ENCODE measurements around the gene WDR81. TPM values are rescaled to one million over a fixed set of nuclear protein-coding genes. Genes with fewer than 3 reads are reported as not detected.
A peak's percentile ranks its signal among the peaks of the same experiment; 100 is the strongest.

Gene WDR81
- total RNA-seq, 1 donor from 2014 or later, result 16.0 TPM

DNA sequence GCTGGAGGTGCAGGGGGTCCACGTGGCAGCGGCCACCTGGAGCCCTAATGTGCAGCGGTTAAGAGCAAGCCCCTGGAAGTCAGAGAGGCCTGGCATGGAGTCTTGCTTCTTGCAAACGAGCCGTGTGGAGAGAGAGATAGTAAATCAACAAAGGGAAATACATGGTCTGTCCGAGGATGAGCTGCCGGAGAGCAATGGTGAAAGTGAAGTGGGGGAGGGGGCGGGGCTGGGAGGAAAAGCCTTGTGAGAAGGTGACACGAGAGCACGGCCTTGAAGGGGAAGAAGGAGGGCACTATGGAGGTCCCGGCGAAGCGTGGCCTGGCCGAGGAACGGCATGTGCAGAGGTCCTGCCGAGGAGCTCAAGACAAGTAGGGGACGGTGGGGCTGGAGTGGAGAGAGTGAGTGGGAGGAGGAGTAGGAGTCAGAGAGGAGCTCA, 31.3 kb downstream of the WDR81 start:
- no peak for TF ChIP-seq CTCF (conservative IDR thresholded peaks at IDR 0.05)
- no peaks in the 10 kb centered on the region for H3K36me3 Mint-ChIP-seq
- H3K27me3 Mint-ChIP-seq, result no peaks in the 10 kb centered on the region
- H3K27ac Mint-ChIP-seq, result no peak overlapping the region
- peak overlapping the region; percentile 60 for H3K4me3 Mint-ChIP-seq
- H3K9me3 Mint-ChIP-seq, result no peaks in the 10 kb centered on the region
- H3K4me1 Mint-ChIP-seq (ENCODE audit: unreplicated experiment), result peaks cover 10% of the 10 kb centered on the region
- DNase-seq (ENCODE audit: extremely low spot score, unreplicated experiment), result no peak

DNA sequence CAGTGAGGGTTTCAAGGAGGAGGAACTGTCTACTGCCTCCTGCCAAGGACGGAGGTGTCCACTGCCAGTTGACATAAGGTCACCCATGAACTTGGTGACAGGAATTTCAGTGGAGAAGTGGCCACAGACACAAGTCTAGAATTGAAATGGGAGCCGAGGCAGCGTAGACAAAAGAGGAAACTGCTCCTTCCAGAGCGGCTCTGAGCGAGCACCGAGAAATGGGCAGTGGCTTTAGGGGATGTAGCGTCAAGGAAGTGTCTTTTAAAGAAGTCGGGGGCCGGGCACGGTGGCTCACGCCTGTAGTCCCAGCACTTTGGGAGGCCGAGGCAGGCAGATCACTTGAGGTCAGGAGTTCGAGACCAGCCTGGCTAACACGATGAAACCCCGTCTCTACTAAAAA, 34.3 kb downstream of the WDR81 start:
- peaks cover 23% of the 10 kb centered on the region for H3K4me1 Mint-ChIP-seq (ENCODE audit: unreplicated experiment)
- TF ChIP-seq CTCF (conservative IDR thresholded peaks at IDR 0.05), result no peak
- H3K9me3 Mint-ChIP-seq, result no peaks in the 10 kb centered on the region
- H3K4me3 Mint-ChIP-seq, result peak overlapping the region; percentile 9
- H3K27me3 Mint-ChIP-seq, result no peaks in the 10 kb centered on the region
- H3K36me3 Mint-ChIP-seq, result no peaks in the 10 kb centered on the region
- H3K27ac Mint-ChIP-seq, result no peak overlapping the region
- no peak for DNase-seq (ENCODE audit: extremely low spot score, unreplicated experiment)

DNA sequence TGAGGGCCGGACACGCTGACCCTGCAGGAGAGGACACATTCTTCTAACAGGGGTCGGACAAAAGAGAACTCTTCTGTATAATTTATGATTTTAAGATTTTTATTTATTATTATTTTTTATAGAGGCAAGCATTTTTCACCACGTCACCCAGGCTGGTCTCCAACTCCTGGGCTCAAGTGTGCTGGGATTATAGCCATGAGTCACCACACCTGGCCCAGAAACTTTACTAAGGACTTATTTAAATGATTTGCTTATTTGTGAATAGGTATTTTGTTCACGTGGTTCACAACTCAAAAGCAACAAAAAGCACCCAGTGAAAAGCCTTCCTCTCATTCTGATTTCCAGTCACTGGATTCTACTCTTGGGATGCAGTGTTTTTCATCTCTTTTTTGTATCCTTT, 35.0 kb downstream of the WDR81 start:
- DNase-seq (ENCODE audit: extremely low spot score, unreplicated experiment), result no peak
- Mint-ChIP-seq H3K36me3 (no peaks in the 10 kb centered on the region), H3K9me3 (no peaks in the 10 kb centered on the region), H3K4me1 (ENCODE audit: unreplicated experiment) (peaks cover 28% of the 10 kb centered on the region), H3K27me3 (no peaks in the 10 kb centered on the region), H3K4me3 (no peak overlapping the region), H3K27ac (no peak overlapping the region)
- TF ChIP-seq CTCF (conservative IDR thresholded peaks at IDR 0.05), result no peak

GRCh38 chr17:1762233-1762900, 37.9 kb downstream of the WDR81 start:
- Mint-ChIP-seq H3K9me3 (no peaks in the 10 kb centered on the region), H3K4me1 (ENCODE audit: unreplicated experiment) (peaks cover 20% of the 10 kb centered on the region), H3K27me3 (no peaks in the 10 kb centered on the region), H3K27ac (peak overlapping the region; percentile 74), H3K4me3 (peak overlapping the region; percentile 92), H3K36me3 (no peaks in the 10 kb centered on the region)
- DNase-seq (ENCODE audit: extremely low spot score, unreplicated experiment), result no peak
- TF ChIP-seq CTCF (conservative IDR thresholded peaks at IDR 0.05), result no peak

- Mint-ChIP-seq H3K4me3 (peak overlapping the region; percentile 92), H3K9me3 (no peaks in the 10 kb centered on the region), H3K27ac (peak overlapping the region; percentile 74), H3K36me3 (no peaks in the 10 kb centered on the region), H3K27me3 (no peaks in the 10 kb centered on the region), H3K4me1 (ENCODE audit: unreplicated experiment) (peaks cover 20% of the 10 kb centered on the region)
- TF ChIP-seq CTCF (conservative IDR thresholded peaks at IDR 0.05), result no peak
- no peak for DNase-seq (ENCODE audit: extremely low spot score, unreplicated experiment)
These were observed 38.7 kb downstream of the WDR81 start for GRCh38 chr17:1762901-1763898.

All from type B pancreatic cell (in vitro differentiated cells).